ENCODE results near the gene PLK3.
A peak's percentile ranks its signal among the peaks of the same experiment; 100 is the strongest.
"Not testable (repeated sequence)": the region's sequence is repeated elsewhere in the genome, so short reads cannot be mapped to it uniquely, and the experiment has no call there.

The PLK3 gene

DNA sequence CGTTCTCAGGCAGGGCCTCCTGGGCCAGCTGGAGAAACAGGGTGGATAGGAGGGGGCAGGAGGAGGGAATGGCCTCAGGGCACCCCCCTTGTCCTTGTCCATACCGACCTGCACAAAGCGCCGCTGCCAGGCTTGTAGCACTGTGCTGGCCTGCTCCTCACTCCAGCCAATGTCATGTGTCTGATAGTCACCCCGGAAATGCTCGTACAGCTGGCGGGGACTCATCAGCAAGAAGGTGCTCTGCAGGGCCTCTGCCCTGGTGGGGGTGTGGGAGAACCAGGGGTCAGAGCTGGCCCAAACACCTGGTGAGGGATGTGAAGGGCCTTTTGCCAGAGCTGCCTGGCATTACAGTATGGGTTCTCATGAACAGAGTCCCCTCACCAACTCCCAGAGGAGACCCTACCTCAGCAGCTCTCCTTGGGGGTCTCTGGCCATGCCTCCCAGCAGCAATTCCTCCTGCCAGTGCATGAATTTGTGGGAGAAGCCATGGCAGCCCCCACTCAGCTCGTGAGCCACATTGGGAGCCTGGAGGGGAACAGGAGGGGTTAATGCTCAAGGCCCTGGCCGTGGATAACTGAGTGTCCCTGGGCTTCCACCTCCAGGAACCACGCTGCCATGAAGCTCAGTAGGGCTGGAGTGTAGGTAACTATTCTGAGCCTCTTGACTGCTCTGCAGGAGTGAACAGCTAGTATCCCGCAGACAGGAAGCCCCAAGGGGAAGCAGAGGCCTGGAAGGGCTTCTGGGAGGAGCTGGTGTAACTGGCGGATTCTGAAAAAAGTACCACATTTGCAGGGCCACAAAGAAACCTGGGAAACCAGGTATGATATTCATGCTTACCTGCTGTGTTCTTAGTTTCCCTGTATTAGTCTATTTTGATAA, 29.6 kb downstream of the PLK3 start:
- no peak for DNase-seq

DNA sequence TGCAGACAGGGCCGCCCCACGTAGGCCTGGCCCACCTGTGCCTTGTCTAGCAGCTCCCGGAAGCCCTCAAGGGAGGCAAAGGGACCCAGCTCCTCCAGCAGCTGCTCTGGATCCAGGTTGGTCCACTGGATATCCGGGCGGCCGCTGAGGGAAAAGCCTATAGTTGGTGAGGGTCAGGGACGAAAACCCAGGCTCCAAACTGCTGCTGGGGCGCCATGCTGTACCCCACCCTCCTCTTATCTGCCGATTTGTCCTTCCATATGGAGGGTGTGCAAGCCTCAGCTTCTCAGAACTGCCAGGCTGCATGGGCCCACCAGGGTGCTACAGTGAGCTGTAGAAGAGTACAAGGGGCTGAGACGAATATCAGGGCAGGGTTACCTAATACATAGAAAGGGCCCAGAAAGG, 30.7 kb downstream of the PLK3 start:
- DNase-seq: no peak

DNA sequence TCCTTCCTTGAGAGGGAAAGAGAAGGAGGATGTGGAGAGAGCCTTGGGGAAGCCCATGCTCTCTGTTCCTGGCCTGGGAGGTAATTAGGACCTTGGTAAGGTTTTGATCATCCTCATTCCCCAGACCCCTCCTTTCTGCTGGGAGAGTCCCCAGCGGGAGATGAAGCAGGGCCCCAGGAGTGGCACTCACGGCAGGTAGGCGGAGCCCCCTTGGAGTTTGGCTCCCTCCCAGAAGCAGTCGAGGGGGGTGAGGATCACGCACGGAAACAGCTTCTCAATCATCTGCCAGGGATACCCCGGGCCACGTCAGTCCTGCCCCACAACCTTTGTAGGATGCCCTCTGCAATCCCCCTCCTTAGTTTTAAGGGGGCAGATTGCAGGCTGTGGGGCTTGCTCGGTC, 31.3 kb downstream of the PLK3 start:
- DNase-seq: no peak

DNA sequence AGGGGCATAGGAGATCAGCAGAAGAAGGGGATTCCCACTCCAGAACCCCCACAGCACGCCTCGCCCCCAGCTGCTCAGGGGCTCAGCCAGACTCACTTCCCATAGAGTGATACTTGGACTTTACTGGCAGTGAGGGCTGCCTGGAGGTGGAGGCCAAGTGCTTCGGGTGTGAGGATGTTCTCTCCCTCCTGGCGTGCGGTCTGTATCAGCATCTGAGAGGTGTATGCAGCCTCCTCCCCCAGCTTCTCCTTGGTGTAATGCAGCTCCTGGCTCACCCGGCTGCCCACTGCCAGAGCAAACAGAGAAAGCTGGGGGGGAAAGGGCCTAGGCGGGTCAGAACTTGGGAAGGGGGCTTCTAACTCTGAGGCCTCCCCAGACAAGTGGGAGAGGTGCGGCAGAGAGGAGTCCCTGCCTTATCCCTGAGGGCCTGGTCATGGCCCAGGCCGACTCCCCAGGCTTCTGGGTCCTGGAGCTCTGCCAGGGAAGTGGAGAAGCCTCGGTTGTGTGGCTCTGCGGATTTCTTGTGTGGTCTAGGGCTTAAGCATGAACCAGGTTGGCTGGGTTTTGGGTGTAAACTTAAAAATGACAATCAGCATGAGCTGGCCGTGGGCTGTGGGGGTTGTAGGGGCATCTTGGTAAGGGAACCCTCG, 32.0 kb downstream of the PLK3 start:
- no peak for DNase-seq

DNA sequence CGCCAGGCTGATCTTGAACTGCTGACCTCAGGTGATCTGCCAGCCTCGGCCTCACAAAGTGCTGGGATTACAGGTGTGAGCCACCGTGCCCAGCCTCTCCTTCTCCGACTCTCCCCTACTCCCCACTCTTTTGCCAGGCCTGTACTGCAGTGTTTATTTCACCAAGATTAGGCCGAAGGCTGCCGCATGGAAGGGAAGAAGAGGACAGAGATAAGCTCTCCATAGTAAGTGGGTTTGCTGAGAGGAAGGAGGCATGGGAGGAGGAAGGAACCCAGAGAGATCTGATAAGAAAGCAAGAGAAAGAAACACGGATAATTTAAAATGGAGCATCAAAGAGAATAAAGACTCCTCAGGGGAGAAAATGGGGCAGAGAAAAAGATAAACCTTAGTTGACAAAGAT, 34.2 kb downstream of the PLK3 start:
- DNase-seq: no peak

DNA sequence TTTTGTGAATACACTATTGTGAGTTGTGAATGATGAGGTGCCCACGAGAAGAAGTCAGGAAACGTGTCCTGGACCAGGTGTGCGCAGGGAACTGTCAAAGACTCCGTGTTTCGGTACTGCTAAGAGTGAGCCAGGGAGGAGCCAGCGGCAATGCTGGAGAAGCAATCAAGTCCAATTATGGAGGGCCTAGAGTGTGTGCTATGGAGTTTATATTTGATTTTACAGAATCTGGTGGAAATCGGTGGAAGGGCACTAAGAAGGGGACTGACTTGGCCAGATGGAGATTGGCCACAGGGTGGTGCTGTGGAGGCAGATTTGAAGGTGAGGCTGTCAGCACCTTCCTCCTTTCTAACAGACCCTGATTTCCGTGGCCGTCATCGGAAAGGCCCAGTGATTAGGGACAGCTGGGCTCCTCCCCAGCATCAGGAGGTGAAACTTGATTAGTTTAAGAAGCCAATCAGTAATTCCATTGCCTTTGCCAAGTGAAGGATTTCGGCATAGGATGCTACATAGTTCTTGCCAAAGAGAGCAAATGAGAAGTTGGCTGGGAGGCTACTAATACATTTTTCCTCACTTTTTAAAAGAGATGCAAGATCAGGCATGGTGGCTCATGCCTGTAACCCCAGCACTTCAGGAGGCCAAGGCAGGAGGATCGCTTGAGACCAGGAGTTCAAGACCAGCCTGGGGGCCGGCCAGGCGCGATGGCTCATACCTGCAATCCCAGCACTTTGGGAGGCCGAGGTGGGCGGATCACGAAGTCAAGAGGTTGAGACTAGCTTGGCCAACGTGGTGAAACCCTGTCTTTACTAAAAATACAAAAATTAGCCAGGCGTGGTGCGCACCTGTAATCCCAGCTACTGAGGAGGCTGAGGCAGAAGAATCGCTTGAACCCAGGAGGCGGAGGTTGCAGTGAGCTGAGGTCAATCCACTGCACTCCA, 35.8 kb downstream of the PLK3 start:
- DNase-seq: peak; percentile 72 to 84 (median 78)

DNA sequence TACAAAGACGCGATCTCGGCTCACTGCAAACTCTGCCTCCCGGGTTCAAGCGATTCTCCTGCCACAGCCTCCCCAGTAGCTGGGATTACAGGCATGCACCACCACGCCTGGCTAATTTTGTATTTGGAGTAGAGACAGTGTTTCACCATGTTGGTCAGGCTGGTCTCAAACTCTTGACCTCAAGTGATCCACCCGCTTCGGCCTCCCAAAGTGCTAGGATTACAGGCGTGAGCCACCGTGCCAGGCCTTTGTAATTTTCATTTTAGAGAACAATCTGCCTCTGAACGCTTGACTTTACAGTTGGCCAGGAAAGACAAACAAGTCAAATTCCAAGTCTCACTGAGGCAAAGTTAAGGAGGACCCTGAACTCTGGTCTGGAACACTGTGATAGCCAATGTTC, 38.1 kb downstream of the PLK3 start:
- DNase-seq: not testable (repeated sequence)

DNA sequence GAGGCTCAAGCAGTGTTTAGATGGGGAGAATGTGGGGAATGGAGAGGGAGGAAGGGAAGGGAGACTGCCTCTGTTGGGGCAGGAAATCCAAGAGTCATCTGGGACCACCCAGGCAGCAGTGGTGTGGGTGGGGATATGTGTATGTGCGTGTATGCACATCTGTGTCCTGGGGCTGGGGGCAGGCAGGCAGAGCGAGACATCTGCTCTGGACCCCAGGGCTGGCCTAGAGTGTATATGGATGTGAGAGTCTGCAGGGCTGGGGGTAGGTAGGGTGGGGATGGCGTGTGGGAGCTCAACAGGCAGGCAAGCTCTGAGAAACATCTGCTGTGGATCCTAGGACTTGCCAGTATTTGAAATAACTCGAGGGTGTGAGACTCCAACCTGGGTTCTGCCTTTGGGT, 39.4 kb downstream of the PLK3 start:
- no peak for DNase-seq

DNA sequence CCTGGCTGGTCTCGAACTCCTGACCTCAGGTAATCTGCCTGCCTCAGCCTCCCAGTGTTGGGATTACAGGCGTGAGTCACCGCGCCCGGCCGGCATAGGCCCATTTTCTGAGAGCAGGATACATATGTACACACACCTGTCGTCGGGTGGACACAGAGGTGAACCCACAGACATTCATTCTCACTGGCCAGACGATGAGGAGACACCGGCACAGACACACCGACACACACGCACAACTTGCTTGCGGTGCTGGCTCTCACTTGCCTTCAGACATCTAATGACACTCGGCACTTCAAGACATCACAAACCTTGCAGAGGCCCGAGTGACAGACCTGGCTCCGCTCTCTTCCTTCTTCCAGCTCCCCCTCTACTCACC, 42.3 kb downstream of the PLK3 start:
- no peak for DNase-seq

DNA sequence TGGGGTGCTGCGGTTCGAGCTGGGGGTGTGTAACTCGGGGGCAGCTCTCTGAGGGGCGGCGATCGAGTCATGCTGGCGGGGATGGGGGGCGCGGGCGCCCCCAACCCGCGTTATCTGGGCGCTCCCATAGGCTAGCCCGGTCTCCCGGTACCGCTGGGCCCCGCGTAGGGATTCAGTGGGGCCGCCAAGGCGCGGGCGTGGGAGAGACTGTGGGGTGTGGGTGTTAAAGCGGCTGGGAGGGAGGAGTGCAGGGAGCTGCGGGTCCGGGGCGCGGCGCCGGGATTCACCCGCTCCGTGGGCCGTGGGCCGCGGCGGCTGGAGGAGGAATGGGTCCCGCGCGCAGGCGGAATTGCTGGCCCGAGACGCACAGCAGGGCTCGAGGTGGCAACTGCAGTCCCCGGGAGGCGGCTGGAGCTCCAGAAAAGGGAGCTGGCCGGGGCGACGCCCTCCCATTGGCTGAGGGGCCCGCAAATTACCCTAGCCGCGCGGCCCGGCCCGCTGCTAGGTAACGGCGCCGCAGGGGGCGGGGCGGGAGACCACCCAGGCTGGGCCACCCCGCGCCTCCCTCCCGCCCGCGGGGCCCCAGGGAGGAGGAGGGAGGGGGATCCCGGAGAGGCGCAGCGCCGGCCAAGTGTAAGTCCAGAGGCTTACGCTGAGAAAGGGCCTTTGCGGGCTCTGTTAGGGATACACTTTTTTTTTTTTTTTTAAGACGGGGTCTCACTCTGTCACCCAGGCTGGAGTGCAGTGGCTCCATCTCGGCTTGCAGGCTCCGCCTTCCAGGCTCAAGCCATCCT, 42.9 kb downstream of the PLK3 start, which contains the start of gene PTCH2:
Gene PTCH2, minus strand, starts transcription at position 392 of the 794 bp plus-strand sequence. Its CDS starts 321 bp downstream, at position 71.
- peak in 1 of 4 experiments; percentile 12 for DNase-seq

DNA sequence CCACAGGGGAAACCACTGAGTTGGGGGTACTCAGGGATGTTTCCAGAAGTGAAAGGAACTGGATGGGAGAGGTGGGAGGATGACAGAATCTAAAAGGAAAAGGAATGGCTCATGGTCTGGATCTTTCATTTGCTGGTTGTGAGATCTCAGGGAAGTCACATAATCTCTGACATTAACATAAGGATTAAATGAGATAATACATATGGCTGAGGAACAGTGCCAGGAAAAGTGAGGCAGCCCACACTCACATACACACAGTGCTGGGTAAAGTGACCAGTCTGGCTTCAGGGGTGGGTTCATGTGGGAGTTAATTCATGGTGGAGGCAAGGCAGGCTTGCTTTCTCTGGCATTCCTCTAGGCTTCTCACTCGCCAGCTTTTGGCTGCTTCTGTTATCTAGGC, 46.8 kb downstream of the PLK3 start:
- DNase-seq: no peak

DNA sequence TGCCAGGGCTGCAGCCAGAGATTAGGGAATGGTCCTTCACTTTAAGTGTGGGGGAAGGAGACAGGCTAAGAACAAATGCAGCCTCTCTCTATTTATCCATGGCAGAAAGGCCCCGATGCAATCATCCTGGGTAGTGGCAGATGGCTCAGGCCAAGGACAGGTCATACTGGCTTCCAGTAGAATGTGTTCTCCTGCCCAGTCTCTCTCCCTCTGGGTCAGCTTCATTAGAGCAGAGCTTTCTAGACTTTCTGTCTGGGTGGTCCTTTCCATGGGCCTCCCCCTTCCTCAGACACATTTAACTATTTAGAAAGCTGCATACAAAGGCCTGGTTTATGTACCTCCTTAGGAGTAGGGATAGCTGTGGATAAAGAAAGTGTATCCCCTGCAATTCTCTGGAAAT, 47.7 kb downstream of the PLK3 start:
- no peak for DNase-seq

DNA sequence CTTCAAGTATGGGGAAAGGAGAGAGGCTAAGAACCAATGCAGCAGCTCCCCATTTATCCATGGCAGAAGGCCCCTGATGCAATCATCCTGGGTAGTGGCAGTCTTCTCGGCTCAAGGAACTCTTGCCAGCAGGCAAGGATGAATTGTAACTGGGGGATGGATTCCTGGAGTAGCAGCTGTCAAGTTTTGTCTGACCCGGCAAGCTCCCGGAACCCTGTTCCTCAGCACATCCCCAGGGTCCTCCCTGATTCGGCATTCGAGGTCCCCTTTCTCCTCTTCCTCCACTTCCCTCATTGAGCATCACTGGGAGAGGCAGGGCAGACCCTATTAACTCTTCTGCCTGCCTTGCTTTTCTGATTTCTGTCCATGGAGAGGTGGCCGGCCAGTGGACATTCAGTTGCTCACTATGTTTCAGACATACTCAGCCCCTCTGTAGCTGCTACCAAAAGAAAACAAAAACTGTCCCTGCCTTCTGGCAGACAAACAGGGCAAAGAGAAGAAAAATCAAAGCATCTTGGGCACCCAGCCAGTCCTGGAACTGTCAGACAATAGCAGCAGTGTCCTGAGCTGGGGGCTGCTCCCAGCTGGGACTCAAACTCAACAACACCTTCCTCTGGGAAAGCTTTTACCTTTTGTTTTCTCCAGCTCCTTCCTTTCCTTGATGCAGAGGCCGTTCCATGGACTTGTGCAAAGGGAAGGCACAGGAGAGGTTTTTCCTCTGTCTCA, 48.4 kb downstream of the PLK3 start:
- DNase-seq: no peak

DNA sequence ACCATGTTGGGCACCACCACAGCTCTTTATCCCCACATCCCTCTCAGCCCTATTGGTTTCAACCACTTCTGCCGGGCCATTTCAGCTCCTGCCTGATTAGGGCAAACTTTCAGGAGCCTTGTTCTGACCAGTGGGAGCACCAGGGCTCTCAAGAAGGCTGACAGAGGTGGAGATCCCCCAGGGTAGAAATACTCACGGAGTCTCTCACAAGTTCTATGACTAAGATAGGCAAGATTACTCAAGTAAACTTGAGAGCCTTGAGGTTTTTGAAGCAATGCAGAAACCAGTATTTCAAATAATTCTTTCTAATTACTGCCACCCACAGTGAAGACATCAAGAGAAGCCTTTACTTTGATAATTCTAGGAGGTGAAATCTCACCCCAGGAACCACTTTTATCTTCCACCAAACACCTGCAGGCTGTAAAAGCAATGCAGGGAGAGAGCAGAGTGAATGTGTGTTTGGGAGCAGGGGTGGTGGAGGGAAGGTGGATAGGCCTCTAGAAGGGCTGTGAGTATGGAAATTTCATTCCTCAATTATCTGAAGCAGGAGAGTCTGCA, 49.5 kb downstream of the PLK3 start:
- no peak for DNase-seq

DNA sequence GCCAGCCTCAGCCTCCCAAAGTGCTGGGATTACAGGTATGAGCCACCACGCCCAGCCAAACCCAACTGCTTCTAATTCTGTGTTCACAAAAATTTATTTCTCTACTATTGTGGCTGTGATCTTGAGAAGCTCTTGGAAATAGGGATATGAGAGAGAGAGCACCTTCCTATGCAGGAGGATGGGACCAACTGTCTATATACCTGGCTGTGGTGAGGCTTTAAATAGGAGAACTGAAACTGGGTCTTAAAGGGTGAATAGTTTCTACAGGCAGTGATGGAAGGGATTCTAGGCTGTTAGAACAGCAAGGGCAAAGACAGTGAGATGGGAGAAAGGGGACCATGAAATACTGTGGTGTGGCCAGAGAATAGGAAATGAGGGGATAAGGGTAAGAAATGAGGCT, 51.1 kb downstream of the PLK3 start:
- no peak for DNase-seq

DNA sequence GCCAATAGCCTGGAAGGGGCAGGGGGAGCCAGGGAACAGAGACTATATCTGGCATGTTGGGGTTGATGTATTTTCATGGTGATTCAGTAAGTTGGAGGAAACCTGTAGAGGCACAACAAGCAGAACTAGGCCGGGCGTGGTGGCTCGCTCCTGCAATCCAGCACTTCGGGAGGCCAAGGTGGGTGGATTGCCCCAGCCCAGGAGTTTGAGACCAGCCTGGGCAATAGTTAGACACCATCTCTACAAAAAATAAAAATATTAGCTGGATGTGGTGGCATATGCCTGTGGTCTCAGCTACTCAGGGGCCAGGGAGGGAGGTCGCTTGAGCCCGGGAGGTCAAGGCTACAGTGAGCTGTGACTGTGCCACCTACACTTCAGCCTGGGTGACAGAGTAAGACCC, 53.0 kb downstream of the PLK3 start:
- DNase-seq: no peak

DNA sequence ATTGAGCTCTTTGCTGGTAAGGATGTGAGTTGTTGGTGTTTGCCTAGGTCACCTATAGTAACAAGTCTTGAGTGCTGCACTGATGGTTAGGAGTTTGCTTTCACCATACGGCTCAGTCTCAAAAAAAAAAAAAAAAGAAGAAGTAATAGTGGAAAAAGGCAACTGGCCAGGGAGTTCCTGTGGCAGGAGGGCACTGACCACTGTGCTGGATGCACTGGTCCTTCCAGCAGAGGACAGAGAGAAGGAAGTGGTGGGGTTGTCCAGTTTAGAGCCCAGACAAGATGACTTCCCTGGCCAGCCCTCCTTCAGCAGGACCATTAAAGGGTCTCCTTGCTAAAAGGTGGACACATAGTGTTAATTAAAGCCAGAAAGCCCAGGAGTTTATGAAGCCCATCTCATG, 54.8 kb downstream of the PLK3 start:
- no peak for DNase-seq

All from activated CD4-positive, CD25-positive, alpha-beta regulatory T cell (primary cell).